ENCODE measurements around the gene LGALS4. TPM values are rescaled to one million over a fixed set of nuclear protein-coding genes. Genes with fewer than 3 reads are reported as not detected.
"Not testable (repeated sequence)": the region's sequence is repeated elsewhere in the genome, so short reads cannot be mapped to it uniquely, and the experiment has no call there.

Gene LGALS4
- total and polyA plus RNA-seq, 2 experiments from 2014 or later, result 0.87 TPM; not detected in 1

GRCh38 chr19:38784224-38784623 is 28.5 kb downstream of the LGALS4 start:
- Histone ChIP-seq H3K9me2 (ENCODE audit: insufficient read depth) (no peaks in the 10 kb centered on the region), H3K36me3 (ENCODE audit: insufficient read depth) (no peaks in the 10 kb centered on the region), H3K27me3 (ENCODE audit: insufficient read depth) (no peaks in the 10 kb centered on the region), H3K4me2 (no peak overlapping the region), H3K79me2 (replicated peaks; ENCODE audit: insufficient read depth) (no peaks in the 10 kb centered on the region), H2AFZ (no peak overlapping the region), H3F3A (replicated peaks; ENCODE audit: low read depth) (no peaks in the 10 kb centered on the region), H3K4me3 (no peak overlapping the region), H4K20me1 (replicated peaks; ENCODE audit: insufficient read depth) (no peaks in the 10 kb centered on the region), H3K27ac (ENCODE audit: low read depth) (no peak overlapping the region), H3K4me1 (ENCODE audit: insufficient read depth) (no peaks in the 10 kb centered on the region)
- Mint-ChIP-seq H3K4me1 (no peaks in the 10 kb centered on the region; the same call in 2 of the 3 replicates), H3K27me3 (ENCODE audit: insufficient read depth, low read depth, poor library complexity) (peaks cover 10% of the 10 kb centered on the region), H3K36me3 (ENCODE audit: low read depth) (no peaks in the 10 kb centered on the region), H3K27ac (no peak overlapping the region), H3K9me3 (no peaks in the 10 kb centered on the region; the same call in 2 of the 3 replicates), H3K4me3 (no peak overlapping the region)
- TF ChIP-seq EZH2 (IDR thresholded peaks at IDR 0.05; ENCODE audit: low read depth, unreplicated experiment) (no peak), REST (IDR thresholded peaks at IDR 0.05; ENCODE audit: unreplicated experiment) (no peak), ZNF114 (CRISPR knock-in tag; IDR thresholded peaks at IDR 0.05) (no peak), ETS1 (IDR thresholded peaks at IDR 0.05) (no peak), CREB1 (CRISPR knock-in tag; IDR thresholded peaks at IDR 0.05; ENCODE audit: low read depth) (no peak), EZH2phosphoT487 (IDR thresholded peaks at IDR 0.05; ENCODE audit: unreplicated experiment) (no peak), ZNF462 (CRISPR knock-in tag; IDR thresholded peaks at IDR 0.05) (no peak), JUNB (IDR thresholded peaks at IDR 0.05; ENCODE audit: unreplicated experiment) (no peak), CTCF (conservative IDR thresholded peaks at IDR 0.05; ENCODE audit: low read depth in 2 of 2) (no peak)
- no peak for ATAC-seq
- DNase-seq (ENCODE audit: low spot score), result no peak

GRCh38 chr19:38782212-38782611 is 30.5 kb downstream of the LGALS4 start:
- H3K27me3 Mint-ChIP-seq (ENCODE audit: insufficient read depth, low read depth, poor library complexity); H3K36me3 ChIP-seq (ENCODE audit: insufficient read depth); H3K27me3 ChIP-seq (ENCODE audit: insufficient read depth); H3K27ac ChIP-seq (ENCODE audit: low read depth); H3K4me2 ChIP-seq; DNase-seq (ENCODE audit: low spot score); H4K20me1 ChIP-seq (replicated peaks; ENCODE audit: insufficient read depth); H3K4me1 ChIP-seq (ENCODE audit: insufficient read depth); H3K9me3 Mint-ChIP-seq; H3K4me1 Mint-ChIP-seq; H3F3A ChIP-seq (replicated peaks; ENCODE audit: low read depth); H2AFZ ChIP-seq; H3K27ac Mint-ChIP-seq; H3K36me3 Mint-ChIP-seq (ENCODE audit: low read depth); H3K4me3 ChIP-seq; H3K4me3 Mint-ChIP-seq; H3K9me2 ChIP-seq (ENCODE audit: insufficient read depth); ATAC-seq; H3K79me2 ChIP-seq (replicated peaks; ENCODE audit: insufficient read depth): not testable (repeated sequence)

Measured in GM23338 (cell line).